SK-N-SH treated with all-trans-retinoic acid at 6 μM for 48 hours (cell line): ENCODE data around the gene CDC42EP2.

Experiments
- ARNTL ChIP-seq: fragments of 450-650 bp; formaldehyde crosslinking; IDR thresholded peaks from 2 replicates; pipeline ENCODE4 v1.5.0; 2020; ENCODE audit warnings: low read depth, mild to moderate bottlenecking, moderate library complexity, borderline replicate concordance
- CREB5 ChIP-seq: fragments of 250-450 bp; sonication (Bioruptor Pico); IDR thresholded peaks from 2 replicates; pipeline ENCODE4 v1.5.1; 2020; ENCODE audit warnings: low read depth, mild to moderate bottlenecking, moderate library complexity
- GLIS3 ChIP-seq: fragments of 250-450 bp; sonication (Bioruptor Pico); IDR thresholded peaks from 2 replicates; pipeline ENCODE4 v1.5.0; 2020; ENCODE audit warnings: mild to moderate bottlenecking, moderate library complexity
- ISL1 ChIP-seq: fragments of 250-450 bp; sonication (Bioruptor Pico); IDR thresholded peaks from 2 replicates; pipeline ENCODE4 v2.1.2; 2022; ENCODE audit warnings: mild to moderate bottlenecking, moderate library complexity
- OSR1 ChIP-seq: fragments of 250-450 bp; sonication (Bioruptor Pico); IDR thresholded peaks from 2 replicates; pipeline ENCODE4 v1.8.0; 2022; ENCODE audit warnings: moderate library complexity, mild to moderate bottlenecking, inconsistent platforms
- ZC3H10 ChIP-seq: fragments of 250-450 bp; sonication (Bioruptor Pico); IDR thresholded peaks from 2 replicates; pipeline ENCODE4 v1.5.1; 2021; ENCODE audit warnings: mild to moderate bottlenecking, moderate library complexity
- ZFP3 ChIP-seq: fragments of 250-450 bp; sonication (Bioruptor Pico); IDR thresholded peaks from 2 replicates; pipeline ENCODE4 v1.5.0; 2020; ENCODE audit warnings: mild to moderate bottlenecking, moderate library complexity
- ZFP30 ChIP-seq: fragments of 450-650 bp; formaldehyde crosslinking; IDR thresholded peaks from 2 replicates; pipeline ENCODE4 v1.5.0; 2022; ENCODE audit warnings: mild to moderate bottlenecking, moderate library complexity
- TF ChIP-seq, protein P1 (sequence below): fragments of 250-450 bp; sonication (Bioruptor Pico); IDR thresholded peaks from 2 replicates; pipeline ENCODE4 v1.8.0; 2020; ENCODE audit warnings: mild to moderate bottlenecking, moderate library complexity, borderline replicate concordance

DNA sequence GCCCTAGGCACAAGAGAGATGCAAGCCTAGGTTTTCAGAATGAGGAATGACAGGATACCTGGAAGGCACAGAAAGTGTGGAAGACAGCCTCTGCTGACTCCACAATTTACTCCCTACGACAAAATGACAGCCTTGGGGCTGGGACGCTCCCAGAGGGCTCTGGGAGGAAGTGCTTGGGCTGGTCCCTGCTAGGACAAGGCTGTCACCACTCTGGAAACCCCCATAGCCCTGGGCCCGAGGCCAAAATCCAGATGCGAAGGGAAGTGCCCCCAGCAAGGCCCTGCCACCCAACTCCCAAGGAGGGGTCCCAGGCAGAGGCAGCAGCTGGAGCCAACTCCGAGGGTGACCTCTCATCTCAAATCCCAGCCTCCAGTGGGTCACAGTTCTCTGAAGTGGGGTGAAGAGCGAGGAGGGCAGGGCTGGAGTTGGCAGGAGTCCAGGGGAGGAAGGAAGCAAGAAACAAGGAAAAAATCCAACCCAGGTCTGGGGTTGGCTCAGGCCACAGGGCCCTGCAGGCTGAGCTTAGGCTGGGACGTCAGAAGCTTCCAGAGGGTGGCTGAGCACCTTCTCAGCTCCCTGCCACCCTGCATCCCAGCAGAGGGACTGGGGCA lies 6.3 kb upstream of the CDC42EP2 start:
- TF ChIP-seq ZFP3 (CRISPR knock-in tag) = no peak
- no peak for TF ChIP-seq CREB5 (CRISPR knock-in tag)
- TF ChIP-seq, protein P1, sequence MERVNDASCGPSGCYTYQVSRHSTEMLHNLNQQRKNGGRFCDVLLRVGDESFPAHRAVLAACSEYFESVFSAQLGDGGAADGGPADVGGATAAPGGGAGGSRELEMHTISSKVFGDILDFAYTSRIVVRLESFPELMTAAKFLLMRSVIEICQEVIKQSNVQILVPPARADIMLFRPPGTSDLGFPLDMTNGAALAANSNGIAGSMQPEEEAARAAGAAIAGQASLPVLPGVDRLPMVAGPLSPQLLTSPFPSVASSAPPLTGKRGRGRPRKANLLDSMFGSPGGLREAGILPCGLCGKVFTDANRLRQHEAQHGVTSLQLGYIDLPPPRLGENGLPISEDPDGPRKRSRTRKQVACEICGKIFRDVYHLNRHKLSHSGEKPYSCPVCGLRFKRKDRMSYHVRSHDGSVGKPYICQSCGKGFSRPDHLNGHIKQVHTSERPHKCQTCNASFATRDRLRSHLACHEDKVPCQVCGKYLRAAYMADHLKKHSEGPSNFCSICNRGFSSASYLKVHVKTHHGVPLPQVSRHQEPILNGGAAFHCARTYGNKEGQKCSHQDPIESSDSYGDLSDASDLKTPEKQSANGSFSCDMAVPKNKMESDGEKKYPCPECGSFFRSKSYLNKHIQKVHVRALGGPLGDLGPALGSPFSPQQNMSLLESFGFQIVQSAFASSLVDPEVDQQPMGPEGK (CRISPR knock-in tag) = no peak
- TF ChIP-seq OSR1 (CRISPR knock-in tag) = no peak
- no peak for TF ChIP-seq ZC3H10 (CRISPR knock-in tag)
- no peak for TF ChIP-seq ARNTL (CRISPR knock-in tag)
- no peak for TF ChIP-seq ISL1
- no peak for TF ChIP-seq ZFP30 (CRISPR knock-in tag)
- TF ChIP-seq GLIS3 = no peak
